Measurements from ENCODE around the gene PALB2.
"Not testable (repeated sequence)": the region's sequence is repeated elsewhere in the genome, so short reads cannot be mapped to it uniquely, and the experiment has no call there.

Gene PALB2

GRCh38 chr16:23584186-23585076 is 56.7 kb downstream of the PALB2 start:
- H4K91ac ChIP-seq (ENCODE audit: low read length): no peak overlapping the region
- DNase-seq: no peak
- H2AFZ ChIP-seq (ENCODE audit: low read depth, low read length): no peak overlapping the region
- H3K4me2 ChIP-seq (ENCODE audit: low read length, poor library complexity, severe bottlenecking): no peak overlapping the region
- H3K23ac ChIP-seq (ENCODE audit: low read length in 2 of 2): no peak overlapping the region
- H3K4ac ChIP-seq (ENCODE audit: low read depth in 1 of 2, low read length in 2 of 2): no peak overlapping the region
- no peak overlapping the region for H2BK12ac ChIP-seq (ENCODE audit: low read length in 2 of 2)
- no peak overlapping the region for H3K18ac ChIP-seq (ENCODE audit: low read depth in 1 of 2, low read length in 2 of 2)
- no peak overlapping the region for H2BK15ac ChIP-seq (ENCODE audit: low read depth, poor library complexity, severe bottlenecking)
- peaks cover 20% of the 10 kb centered on the region for H3K79me1 ChIP-seq (replicated peaks; ENCODE audit: low read length, poor library complexity, severe bottlenecking)
- H2BK120ac ChIP-seq (ENCODE audit: low read depth, low read length): no peak overlapping the region
- peaks cover 2% of the 10 kb centered on the region for H3K4me1 ChIP-seq (ENCODE audit: control insufficient read depth, insufficient read depth, low read depth, low read length)
- no peak overlapping the region for H3K9ac ChIP-seq (ENCODE audit: low read length)
- no peak overlapping the region for H3K27ac ChIP-seq (ENCODE audit: low read length, poor library complexity, severe bottlenecking)
- no peak overlapping the region for H3K14ac ChIP-seq (ENCODE audit: low read length in 2 of 2)
- peaks cover 46 to 75% of the 10 kb centered on the region in 2 experiments for H3K36me3 ChIP-seq (ENCODE audit: control insufficient read depth in 1 of 2, insufficient read depth in 2 of 2, low read depth in 1 of 2, low read length in 2 of 2)
- no peak overlapping the region for H2BK5ac ChIP-seq (ENCODE audit: low read depth, low read length, poor library complexity, severe bottlenecking)
- H2AK5ac ChIP-seq (ENCODE audit: low read length, severe bottlenecking): no peak overlapping the region
- H3K27me3 ChIP-seq (ENCODE audit: control insufficient read depth in 1 of 2, insufficient read depth in 1 of 2, low read length in 2 of 2): no peaks in the 10 kb centered on the region
- no peaks in the 10 kb centered on the region for H3K9me3 ChIP-seq (ENCODE audit: control insufficient read depth, low read length)
- WGBS: 97% methylated on average over 13 of the region's 14 CpGs
- H3K4me3 ChIP-seq (ENCODE audit: insufficient read depth in 1 of 2, low read depth in 1 of 2, low read length in 2 of 2): no peak overlapping the region
- H4K8ac ChIP-seq (ENCODE audit: low read length): no peak overlapping the region

- Histone ChIP-seq H3K36me3 (ENCODE audit: control insufficient read depth in 1 of 2, insufficient read depth in 2 of 2, low read depth in 1 of 2, low read length in 2 of 2) (peaks cover 47 to 72% of the 10 kb centered on the region in 2 experiments), H3K79me1 (replicated peaks; ENCODE audit: low read length, poor library complexity, severe bottlenecking) (peaks cover 21% of the 10 kb centered on the region)
- H2BK15ac ChIP-seq (ENCODE audit: low read depth, poor library complexity, severe bottlenecking); H3K27me3 ChIP-seq (ENCODE audit: control insufficient read depth in 1 of 2, insufficient read depth in 1 of 2, low read length in 2 of 2); H2BK5ac ChIP-seq (ENCODE audit: low read depth, low read length, poor library complexity, severe bottlenecking); H3K4ac ChIP-seq (ENCODE audit: low read depth in 1 of 2, low read length in 2 of 2); H3K9me3 ChIP-seq (ENCODE audit: control insufficient read depth, low read length); H3K18ac ChIP-seq (ENCODE audit: low read depth in 1 of 2, low read length in 2 of 2); H3K27ac ChIP-seq (ENCODE audit: low read length, poor library complexity, severe bottlenecking); H3K4me2 ChIP-seq (ENCODE audit: low read length, poor library complexity, severe bottlenecking); H3K9ac ChIP-seq (ENCODE audit: low read length); H3K4me1 ChIP-seq (ENCODE audit: control insufficient read depth, insufficient read depth, low read depth, low read length); H2AFZ ChIP-seq (ENCODE audit: low read depth, low read length); DNase-seq; H4K91ac ChIP-seq (ENCODE audit: low read length); H3K14ac ChIP-seq (ENCODE audit: low read length in 2 of 2); H4K8ac ChIP-seq (ENCODE audit: low read length); H2BK12ac ChIP-seq (ENCODE audit: low read length in 2 of 2); H3K23ac ChIP-seq (ENCODE audit: low read length in 2 of 2); H2AK5ac ChIP-seq (ENCODE audit: low read length, severe bottlenecking); H2BK120ac ChIP-seq (ENCODE audit: low read depth, low read length); H3K4me3 ChIP-seq (ENCODE audit: insufficient read depth in 1 of 2, low read depth in 1 of 2, low read length in 2 of 2): not testable (repeated sequence)
- 97% methylated on average over 26 of the region's 30 CpGs for WGBS
Observed at GRCh38 chr16:23583271-23583670, 57.8 kb downstream of the PALB2 start.

- no peak overlapping the region for H4K91ac ChIP-seq (ENCODE audit: low read length)
- no peak overlapping the region for H2BK120ac ChIP-seq (ENCODE audit: low read depth, low read length)
- no peaks in the 10 kb centered on the region for H3K27me3 ChIP-seq (ENCODE audit: control insufficient read depth in 1 of 2, insufficient read depth in 1 of 2, low read length in 2 of 2)
- H2AK5ac ChIP-seq (ENCODE audit: low read length, severe bottlenecking): no peak overlapping the region
- no peaks in the 10 kb centered on the region for H3K9me3 ChIP-seq (ENCODE audit: control insufficient read depth, low read length)
- peaks cover 18% of the 10 kb centered on the region for H3K79me1 ChIP-seq (replicated peaks; ENCODE audit: low read length, poor library complexity, severe bottlenecking)
- no peak overlapping the region for H3K23ac ChIP-seq (ENCODE audit: low read length in 2 of 2)
- H3K4me1 ChIP-seq (ENCODE audit: control insufficient read depth, insufficient read depth, low read depth, low read length): no peaks in the 10 kb centered on the region
- no peak overlapping the region for H3K14ac ChIP-seq (ENCODE audit: low read length in 2 of 2)
- H3K36me3 ChIP-seq (ENCODE audit: control insufficient read depth in 1 of 2, insufficient read depth in 2 of 2, low read depth in 1 of 2, low read length in 2 of 2): peaks cover 38 to 71% of the 10 kb centered on the region in 2 experiments
- H3K4ac ChIP-seq (ENCODE audit: low read depth in 1 of 2, low read length in 2 of 2): no peak overlapping the region
- H2BK15ac ChIP-seq (ENCODE audit: low read depth, poor library complexity, severe bottlenecking): no peak overlapping the region
- no peak overlapping the region for H2BK5ac ChIP-seq (ENCODE audit: low read depth, low read length, poor library complexity, severe bottlenecking)
- no peak for DNase-seq
- H3K27ac ChIP-seq (ENCODE audit: low read length, poor library complexity, severe bottlenecking): no peak overlapping the region
- no peak overlapping the region for H3K4me3 ChIP-seq (ENCODE audit: insufficient read depth in 1 of 2, low read depth in 1 of 2, low read length in 2 of 2)
- H3K4me2 ChIP-seq (ENCODE audit: low read length, poor library complexity, severe bottlenecking): no peak overlapping the region
- H3K9ac ChIP-seq (ENCODE audit: low read length): no peak overlapping the region
- no peak overlapping the region for H2AFZ ChIP-seq (ENCODE audit: low read depth, low read length)
- no peak overlapping the region for H2BK12ac ChIP-seq (ENCODE audit: low read length in 2 of 2)
- H4K8ac ChIP-seq (ENCODE audit: low read length): no peak overlapping the region
- H3K18ac ChIP-seq (ENCODE audit: low read depth in 1 of 2, low read length in 2 of 2): no peak overlapping the region
Observed at GRCh38 chr16:23581764-23582163, 59.3 kb downstream of the PALB2 start.

- H2BK120ac ChIP-seq (ENCODE audit: low read depth, low read length): no peak overlapping the region
- H2AK5ac ChIP-seq (ENCODE audit: low read length, severe bottlenecking): no peak overlapping the region
- H2BK15ac ChIP-seq (ENCODE audit: low read depth, poor library complexity, severe bottlenecking): no peak overlapping the region
- no peak overlapping the region for H3K23ac ChIP-seq (ENCODE audit: low read length in 2 of 2)
- H3K27ac ChIP-seq (ENCODE audit: low read length, poor library complexity, severe bottlenecking): no peak overlapping the region
- no peak overlapping the region for H4K91ac ChIP-seq (ENCODE audit: low read length)
- no peak overlapping the region for H3K14ac ChIP-seq (ENCODE audit: low read length in 2 of 2)
- H3K79me1 ChIP-seq (replicated peaks; ENCODE audit: low read length, poor library complexity, severe bottlenecking): peaks cover 12% of the 10 kb centered on the region
- H3K27me3 ChIP-seq (ENCODE audit: control insufficient read depth in 1 of 2, insufficient read depth in 1 of 2, low read length in 2 of 2): no peaks in the 10 kb centered on the region
- no peak overlapping the region for H3K4me2 ChIP-seq (ENCODE audit: low read length, poor library complexity, severe bottlenecking)
- no peak overlapping the region for H2AFZ ChIP-seq (ENCODE audit: low read depth, low read length)
- no peak overlapping the region for H3K4ac ChIP-seq (ENCODE audit: low read depth in 1 of 2, low read length in 2 of 2)
- no peaks in the 10 kb centered on the region for H3K4me1 ChIP-seq (ENCODE audit: control insufficient read depth, insufficient read depth, low read depth, low read length)
- H3K9ac ChIP-seq (ENCODE audit: low read length): no peak overlapping the region
- DNase-seq: no peak
- peaks cover 31 to 73% of the 10 kb centered on the region in 2 experiments for H3K36me3 ChIP-seq (ENCODE audit: control insufficient read depth in 1 of 2, insufficient read depth in 2 of 2, low read depth in 1 of 2, low read length in 2 of 2)
- H4K8ac ChIP-seq (ENCODE audit: low read length): no peak overlapping the region
- no peak overlapping the region for H3K4me3 ChIP-seq (ENCODE audit: insufficient read depth in 1 of 2, low read depth in 1 of 2, low read length in 2 of 2)
- H3K9me3 ChIP-seq (ENCODE audit: control insufficient read depth, low read length): no peaks in the 10 kb centered on the region
- H3K18ac ChIP-seq (ENCODE audit: low read depth in 1 of 2, low read length in 2 of 2): no peak overlapping the region
- no peak overlapping the region for H2BK12ac ChIP-seq (ENCODE audit: low read length in 2 of 2)
- H2BK5ac ChIP-seq (ENCODE audit: low read depth, low read length, poor library complexity, severe bottlenecking): no peak overlapping the region
Observed at GRCh38 chr16:23580391-23580790, 60.7 kb downstream of the PALB2 start.
